ENCODE data around the gene PLCL2. TPM values are rescaled to one million over a fixed set of nuclear protein-coding genes. Genes with fewer than 3 reads are reported as not detected.

The PLCL2 gene
- total RNA-seq, 4 donors from 2014 or later: 5.1 to 12.3 (median 6.9) TPM

DNA sequence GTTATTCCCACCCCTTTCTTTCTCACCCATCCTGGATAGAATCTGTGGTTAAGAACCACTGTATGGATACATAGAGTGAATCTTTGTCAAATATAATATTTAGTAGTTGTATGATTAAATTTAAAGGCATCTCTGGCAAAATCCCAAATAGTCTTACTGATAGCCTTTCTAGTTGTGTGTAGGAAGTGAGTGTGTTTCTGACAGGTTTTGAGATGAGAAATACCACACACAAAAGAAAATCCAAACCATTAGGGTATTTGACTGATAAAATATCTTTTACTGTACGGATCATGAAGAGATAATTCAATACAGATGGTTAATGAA is 44.7 kb upstream of the PLCL2 start:
- TF ChIP-seq, protein P1, sequence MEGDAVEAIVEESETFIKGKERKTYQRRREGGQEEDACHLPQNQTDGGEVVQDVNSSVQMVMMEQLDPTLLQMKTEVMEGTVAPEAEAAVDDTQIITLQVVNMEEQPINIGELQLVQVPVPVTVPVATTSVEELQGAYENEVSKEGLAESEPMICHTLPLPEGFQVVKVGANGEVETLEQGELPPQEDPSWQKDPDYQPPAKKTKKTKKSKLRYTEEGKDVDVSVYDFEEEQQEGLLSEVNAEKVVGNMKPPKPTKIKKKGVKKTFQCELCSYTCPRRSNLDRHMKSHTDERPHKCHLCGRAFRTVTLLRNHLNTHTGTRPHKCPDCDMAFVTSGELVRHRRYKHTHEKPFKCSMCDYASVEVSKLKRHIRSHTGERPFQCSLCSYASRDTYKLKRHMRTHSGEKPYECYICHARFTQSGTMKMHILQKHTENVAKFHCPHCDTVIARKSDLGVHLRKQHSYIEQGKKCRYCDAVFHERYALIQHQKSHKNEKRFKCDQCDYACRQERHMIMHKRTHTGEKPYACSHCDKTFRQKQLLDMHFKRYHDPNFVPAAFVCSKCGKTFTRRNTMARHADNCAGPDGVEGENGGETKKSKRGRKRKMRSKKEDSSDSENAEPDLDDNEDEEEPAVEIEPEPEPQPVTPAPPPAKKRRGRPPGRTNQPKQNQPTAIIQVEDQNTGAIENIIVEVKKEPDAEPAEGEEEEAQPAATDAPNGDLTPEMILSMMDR (IDR thresholded peaks at IDR 0.05): no peak
- TF ChIP-seq POLR2AphosphoS5 (IDR thresholded peaks at IDR 0.05) (no peak), EP300 (IDR thresholded peaks at IDR 0.05) (no peak), POLR2A (IDR thresholded peaks at IDR 0.05) (no peak)
- no peak for ATAC-seq
- Histone ChIP-seq H3K36me3 (no peaks in the 10 kb centered on the region), H3K4me3 (no peak overlapping the region), H3K9me3 (no peaks in the 10 kb centered on the region), H3K4me1 (peaks cover 0 to 3% (median 0%) of the 10 kb centered on the region in 3 donors), H3K27ac (no peak overlapping the region), H3K27me3 (no peaks in the 10 kb centered on the region)
- 83 to 90% methylated on average over 1 of the region's 1 CpG for WGBS, 2 donors (ENCODE audit: low coverage in 1 of 2)

DNA sequence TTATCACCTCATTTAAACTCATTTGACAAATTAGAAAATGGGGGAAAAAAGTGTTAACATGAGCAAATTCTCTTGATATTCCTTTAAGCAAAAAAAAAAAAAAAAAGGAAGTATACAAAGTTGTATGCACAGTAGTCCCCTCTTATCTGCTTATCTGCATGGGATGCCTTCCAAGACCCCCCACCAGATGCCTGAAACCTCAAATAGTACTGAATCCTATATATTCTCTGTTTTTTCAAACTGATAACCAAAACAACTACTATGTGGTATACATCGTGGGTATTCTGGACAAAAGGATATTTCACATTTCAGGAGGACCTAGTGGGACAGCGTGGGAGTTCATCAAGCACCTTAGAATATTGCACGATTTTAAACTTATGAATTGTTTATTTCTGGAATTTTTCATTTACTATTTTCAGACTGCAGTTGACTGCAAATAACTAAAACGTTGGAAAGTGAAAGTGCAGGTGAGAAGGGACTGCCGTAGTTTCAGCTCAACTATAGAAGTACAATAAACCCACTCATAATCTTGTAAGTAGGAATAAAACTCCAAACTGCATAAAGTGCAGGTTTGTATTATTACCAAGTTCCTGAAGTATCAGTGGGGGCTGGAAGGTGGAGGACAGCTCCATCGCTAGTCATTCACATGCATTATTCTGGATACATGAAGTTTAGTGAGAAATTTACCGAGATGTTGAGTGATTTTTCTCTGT is 43.6 kb upstream of the PLCL2 start:
- TF ChIP-seq, protein P1 (IDR thresholded peaks at IDR 0.05): no peak
- no peak for TF ChIP-seq POLR2AphosphoS5 (IDR thresholded peaks at IDR 0.05)
- Histone ChIP-seq H3K36me3 (no peaks in the 10 kb centered on the region), H3K9me3 (no peaks in the 10 kb centered on the region), H3K27me3 (no peaks in the 10 kb centered on the region), H3K4me1 (peaks cover 0 to 3% (median 0%) of the 10 kb centered on the region in 3 donors), H3K4me3 (no peak overlapping the region), H3K27ac (no peak overlapping the region)
- WGBS, 2 donors (ENCODE audit: low coverage in 1 of 2): 66 to 71% methylated on average over 7 of the region's 7 CpGs
- ATAC-seq: no peak

DNA sequence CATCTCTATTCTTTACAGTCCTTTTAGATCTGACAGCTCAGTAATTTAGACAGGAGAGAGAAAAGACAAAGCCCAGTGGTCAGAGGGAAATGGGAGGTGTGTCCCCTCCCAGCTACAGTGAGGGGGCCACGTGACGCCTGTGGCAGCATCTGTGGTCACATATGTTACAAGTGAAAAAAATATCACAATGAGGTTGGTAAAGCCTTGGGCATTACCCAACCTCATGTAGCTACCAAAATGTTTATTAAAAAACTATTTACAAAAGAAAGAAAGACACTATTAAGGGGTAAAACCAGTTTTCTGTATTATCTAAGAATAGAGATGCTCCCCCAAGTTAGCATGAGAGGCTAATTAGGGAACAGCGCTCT is 42.9 kb upstream of the PLCL2 start:
- Histone ChIP-seq H3K27me3 (no peaks in the 10 kb centered on the region), H3K4me3 (no peak overlapping the region), H3K36me3 (no peaks in the 10 kb centered on the region), H3K9me3 (no peaks in the 10 kb centered on the region), H3K4me1 (peaks cover 0 to 3% (median 0%) of the 10 kb centered on the region in 3 donors), H3K27ac (peak overlapping the region in 1 of 4 donors; percentile 36)
- 76 to 81% methylated on average over 3 of the region's 3 CpGs for whole genome bisulfite sequencing, 2 donors (ENCODE audit: low coverage in 1 of 2)
- TF ChIP-seq, protein P1 (IDR thresholded peaks at IDR 0.05): no peak
- no peak for ATAC-seq

DNA sequence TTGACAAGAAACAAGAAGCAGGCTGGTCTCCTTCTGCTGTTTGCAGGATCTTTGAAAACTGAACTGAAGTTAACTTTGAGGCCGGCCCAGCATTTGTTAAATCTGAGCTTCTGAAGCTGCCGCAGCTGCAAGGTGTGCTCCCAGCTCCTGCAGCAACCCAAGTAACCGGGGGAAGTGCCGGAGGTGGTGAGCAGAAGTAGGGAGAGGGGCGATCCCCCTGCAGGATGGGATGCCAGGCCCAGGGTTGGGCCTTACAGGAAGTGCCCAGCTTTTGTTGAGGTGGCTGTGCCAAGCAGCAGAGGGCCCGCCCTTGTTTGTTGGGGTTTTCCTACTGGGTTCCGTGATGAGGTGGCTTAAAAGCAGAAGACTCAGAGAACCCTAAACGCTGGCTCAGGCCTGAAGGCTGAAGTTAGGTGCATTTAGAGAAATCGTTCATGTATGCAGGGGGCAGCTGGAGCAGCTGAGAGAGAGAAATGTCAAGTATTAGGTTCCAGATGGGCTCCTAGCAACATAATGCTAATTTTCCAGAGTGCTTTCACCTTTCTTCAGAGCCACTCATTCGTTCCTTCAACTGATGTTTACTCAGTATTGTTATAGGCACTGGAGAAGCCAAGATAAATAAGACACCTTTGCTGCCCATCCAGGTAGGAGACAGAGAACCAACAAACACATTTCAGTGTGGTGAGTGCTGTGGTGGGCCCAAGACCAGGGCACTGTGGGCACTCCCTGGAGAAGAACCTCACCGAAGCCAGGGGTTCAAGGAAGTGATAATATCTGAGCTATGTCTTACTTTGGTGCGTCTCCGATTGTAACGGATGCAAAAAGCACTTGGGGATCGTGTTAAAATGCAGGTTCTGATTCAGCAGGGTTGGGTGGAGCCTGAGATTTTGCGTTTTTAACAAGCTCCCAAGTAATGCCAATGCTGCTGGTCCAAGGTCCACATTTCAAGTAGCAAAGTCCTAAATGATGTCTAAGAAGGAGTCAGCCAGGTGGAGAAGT is 42.2 kb upstream of the PLCL2 start:
- Histone ChIP-seq H3K9me3 (no peaks in the 10 kb centered on the region), H3K27ac (peak overlapping the region in 3 of 4 donors; percentile 25 to 43 (median 36))
- 63 to 70% methylated on average over 8 to 11 of the region's 16 CpGs for WGBS, 2 donors (ENCODE audit: low coverage in 1 of 2)

More for the DNA sequence above, 42.2 kb upstream of the PLCL2 start:
- H3K36me3 ChIP-seq: no peaks in the 10 kb centered on the region
- TF ChIP-seq, protein P1 (IDR thresholded peaks at IDR 0.05): no peak
- TF ChIP-seq POLR2AphosphoS5 (IDR thresholded peaks at IDR 0.05) (no peak), POLR2A (IDR thresholded peaks at IDR 0.05) (no peak), EP300 (IDR thresholded peaks at IDR 0.05) (no peak)
- no peaks in the 10 kb centered on the region for H3K27me3 ChIP-seq
- H3K4me1 ChIP-seq: peaks cover 0 to 3% (median 0%) of the 10 kb centered on the region in 3 donors
- peak; percentile 49 for ATAC-seq
- H3K4me3 ChIP-seq: no peak overlapping the region

Data from gastroesophageal sphincter (tissue), 4 donors.